Hematopoietic multipotent progenitor cell treated with erythropoietin and hydrocortisone succinate and interleukin-3 and kit ligand, for 8 days (in vitro differentiated cells): Measurements from ENCODE around the gene PLXDC2.

ENCODE experiments used
- DNase-seq: peaks from one replicate; pipeline ENCODE4 v3.0.0-alpha.2; 2015

Gene PLXDC2

DNA sequence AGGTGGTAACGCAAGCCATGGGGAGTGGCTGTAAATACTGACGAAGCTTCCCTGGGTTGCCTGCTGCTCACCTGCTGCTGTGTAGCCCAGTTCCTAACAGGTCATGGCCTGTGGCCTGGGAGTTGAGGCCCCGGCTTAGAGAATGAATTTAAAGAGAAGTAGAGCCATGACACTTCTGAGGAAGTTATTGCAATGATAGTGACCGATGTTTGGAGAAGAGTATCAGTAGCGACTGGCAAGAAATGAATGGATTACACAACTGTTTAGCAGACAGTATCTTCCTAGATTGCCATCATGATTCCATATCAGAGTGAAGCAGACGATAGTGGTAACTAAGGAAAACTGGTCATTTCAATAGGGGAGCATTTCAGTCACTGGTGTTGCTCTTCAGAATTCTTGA, 249.6 kb downstream of the PLXDC2 start:
- DNase-seq, result no peak

DNA sequence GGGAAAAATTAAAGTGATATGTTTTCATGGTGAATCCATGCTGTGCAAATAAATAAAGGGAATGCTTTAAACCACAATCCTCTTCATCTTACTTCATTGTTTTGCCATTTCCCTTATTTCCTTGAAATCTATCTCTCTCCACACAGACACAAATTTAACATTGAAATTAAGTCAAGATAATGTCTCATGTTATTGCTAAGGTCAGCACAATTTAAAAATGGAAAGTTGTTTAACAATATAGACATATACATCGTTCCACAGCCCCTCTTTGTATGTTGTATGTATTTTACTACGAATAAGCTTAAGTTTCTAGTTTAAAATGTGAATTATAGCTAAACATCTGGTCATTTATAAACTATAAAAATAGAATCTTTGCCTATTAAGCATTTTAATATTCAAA, 256.9 kb downstream of the PLXDC2 start:
- no peak for DNase-seq

DNA sequence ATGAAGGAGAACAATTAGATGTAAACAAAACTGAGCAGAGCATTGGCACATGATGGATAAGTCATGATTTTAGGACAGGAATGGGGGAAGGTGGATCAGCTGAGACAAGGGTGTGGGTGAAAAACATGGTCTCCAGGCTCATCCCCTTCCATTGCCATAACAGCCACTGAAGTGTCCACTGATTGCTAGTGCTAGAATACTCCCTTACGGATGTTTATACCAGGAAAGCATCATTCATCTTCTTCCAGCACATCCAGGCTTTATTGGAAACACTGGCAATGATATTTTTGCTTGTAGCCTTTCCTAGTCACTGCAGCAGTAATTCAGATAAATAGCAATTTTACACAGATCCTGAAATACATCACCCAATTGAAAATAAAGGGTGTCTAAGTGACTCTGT, 259.5 kb downstream of the PLXDC2 start:
- no peak for DNase-seq

DNA sequence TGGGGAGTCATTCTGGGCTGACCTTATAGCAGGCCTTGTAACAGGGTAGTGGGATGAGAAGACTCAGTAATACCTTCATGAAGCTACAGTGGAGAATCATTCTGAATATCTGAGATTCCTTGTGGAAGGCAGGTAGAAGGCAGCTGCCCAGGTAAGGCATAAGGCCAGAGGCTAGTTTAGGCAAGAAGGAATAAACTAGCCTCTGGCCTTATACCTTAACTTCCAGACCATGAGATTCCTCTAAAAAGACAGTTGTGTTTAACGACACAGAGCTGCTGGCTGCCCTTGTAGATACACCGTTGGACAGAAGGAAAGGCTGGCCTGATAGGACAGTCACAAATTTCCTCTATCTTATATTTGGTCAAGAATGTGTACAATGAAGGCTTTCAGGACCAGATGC, 268.2 kb downstream of the PLXDC2 start:
- no peak for DNase-seq

DNA sequence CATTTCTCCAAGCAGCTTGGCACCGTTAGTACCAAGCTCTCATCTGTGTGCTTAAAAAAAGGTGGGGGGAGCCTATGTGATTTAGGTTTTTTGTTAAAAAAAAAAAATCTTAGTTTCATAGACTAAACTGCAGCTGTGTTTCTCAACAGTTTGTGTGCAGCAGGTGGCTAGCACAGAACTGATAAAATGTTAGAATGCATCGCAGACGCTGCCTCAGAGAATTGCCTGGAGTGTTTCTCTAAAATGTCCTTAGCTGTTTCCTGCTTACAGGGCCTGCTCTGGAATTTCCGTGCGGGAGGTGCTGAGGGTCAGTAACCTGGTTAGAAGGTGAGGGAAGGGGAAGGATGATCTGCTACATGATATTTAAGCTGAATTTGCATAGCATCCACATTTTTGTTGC, 268.9 kb downstream of the PLXDC2 start:
- DNase-seq, result no peak

DNA sequence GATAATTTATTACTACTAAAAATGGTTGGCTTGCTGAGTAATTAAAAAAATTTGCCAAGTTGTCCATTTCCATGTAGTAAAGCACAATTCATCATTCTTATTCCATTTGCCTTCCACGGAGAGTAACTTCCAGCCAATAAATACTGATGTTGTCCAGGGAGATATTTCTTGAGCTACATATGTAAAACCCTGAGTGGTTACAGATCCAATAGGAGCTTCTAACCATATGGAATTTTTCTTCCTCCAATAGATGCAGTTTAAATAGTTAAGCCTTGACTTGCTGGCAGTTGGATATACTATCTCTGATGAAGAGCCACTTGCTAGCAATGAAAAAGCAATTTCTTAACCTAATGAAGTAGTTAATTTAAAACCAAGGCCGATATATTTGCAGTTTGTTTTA, 271.1 kb downstream of the PLXDC2 start:
- no peak for DNase-seq

DNA sequence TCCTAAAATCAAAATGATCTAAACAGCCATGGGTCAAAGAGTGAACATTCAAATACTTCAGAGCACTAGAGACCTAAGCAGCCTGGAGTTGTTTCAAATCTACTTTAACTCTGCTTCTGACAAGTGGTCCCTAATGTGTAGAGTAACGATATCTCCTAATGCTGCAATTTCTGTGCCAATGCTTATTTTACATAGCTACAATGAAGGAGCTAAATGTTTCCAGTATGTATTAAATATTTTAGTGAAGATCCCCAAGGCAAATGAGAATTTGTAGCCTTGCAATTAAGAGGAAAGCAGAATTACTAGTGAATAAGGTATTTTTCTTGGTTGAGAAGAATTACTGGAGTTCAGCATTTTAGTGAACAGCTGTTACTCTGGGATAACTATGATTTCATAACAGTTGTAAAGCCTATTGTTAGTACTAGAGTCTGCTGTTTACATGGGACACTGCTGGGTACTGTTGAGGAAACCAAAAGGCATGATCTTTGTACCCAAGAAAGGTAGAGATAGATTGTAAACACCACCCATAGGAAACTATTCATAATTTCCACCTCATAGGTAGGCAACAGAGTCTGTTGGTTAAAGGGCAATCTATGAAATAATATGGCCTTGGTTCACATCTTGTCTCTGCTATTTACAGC, 271.9 kb downstream of the PLXDC2 start:
- DNase-seq, result no peak

DNA sequence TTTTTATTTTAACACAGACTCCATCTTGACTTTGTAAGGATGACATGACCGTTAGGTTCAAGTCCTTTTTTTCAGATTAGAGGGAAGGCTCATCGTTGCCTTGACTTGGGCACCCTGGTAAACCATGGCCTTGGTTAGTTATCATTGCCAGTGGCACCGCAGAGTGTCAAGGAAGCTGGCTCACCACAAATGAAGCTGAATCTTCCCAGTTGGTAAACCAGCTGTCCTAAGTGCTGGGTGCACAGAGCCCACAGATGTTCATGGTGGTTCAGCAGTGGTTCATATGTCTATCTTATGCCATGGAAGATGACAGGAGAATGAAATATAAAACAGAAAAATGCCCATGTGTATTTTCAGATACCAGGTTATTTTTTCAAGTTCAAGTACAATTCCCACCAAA, 273.6 kb downstream of the PLXDC2 start:
- no peak for DNase-seq

DNA sequence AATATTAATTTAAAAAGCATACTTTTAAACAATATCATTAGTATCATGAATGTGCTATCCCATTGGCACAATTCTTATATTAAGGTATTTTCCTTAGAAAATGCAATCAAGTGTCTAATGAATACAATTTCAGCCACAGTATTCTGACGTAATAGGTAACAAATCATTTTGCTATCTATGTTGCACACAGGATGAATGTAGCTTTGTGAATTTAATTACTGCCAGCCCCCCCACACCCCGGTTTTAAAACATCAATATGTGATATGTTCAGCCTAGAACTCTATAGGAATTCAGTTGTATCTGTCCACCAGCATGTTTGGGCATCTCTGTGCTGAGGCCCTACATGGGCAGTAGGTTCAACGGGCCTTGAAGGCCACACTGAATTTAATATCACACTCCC, 274.6 kb downstream of the PLXDC2 start:
- no peak for DNase-seq

DNA sequence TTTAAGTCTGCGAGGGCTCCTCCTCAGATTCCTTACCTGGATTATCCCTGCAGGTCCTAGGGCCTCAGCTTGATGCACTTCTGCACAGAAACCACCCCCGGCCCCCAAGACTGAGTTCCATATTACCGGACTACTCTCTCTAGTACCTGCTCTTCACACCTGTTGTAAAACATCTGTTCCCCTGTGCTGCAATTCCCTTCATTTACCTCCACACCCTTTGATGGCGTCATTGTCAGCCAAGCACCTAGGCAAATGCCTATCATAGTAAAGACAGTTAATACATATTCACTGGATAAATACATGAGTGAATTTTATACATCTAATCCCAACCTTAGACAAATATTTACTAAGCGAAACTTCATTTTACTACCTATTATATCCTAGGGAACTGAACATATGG, 275.5 kb downstream of the PLXDC2 start:
- no peak for DNase-seq

DNA sequence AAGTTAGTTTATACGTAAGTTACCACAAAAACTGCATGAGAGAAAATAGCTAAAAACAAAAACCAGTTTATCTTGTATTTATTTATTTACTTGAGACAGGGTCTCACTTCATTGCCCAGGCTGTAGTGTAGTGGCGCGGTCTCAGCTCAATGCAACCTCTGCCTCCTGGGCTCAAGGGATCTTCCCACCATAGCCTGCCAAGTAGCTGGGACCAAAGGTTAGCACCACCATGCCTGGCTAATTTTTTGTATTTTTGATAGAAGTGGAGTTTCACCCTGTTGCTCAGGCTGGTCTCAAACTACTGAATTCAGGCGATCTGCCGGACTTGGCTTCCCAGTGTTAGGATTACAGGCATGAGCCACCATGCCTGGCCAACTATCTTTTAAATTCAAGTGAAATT, 277.4 kb downstream of the PLXDC2 start:
- DNase-seq, result no peak

DNA sequence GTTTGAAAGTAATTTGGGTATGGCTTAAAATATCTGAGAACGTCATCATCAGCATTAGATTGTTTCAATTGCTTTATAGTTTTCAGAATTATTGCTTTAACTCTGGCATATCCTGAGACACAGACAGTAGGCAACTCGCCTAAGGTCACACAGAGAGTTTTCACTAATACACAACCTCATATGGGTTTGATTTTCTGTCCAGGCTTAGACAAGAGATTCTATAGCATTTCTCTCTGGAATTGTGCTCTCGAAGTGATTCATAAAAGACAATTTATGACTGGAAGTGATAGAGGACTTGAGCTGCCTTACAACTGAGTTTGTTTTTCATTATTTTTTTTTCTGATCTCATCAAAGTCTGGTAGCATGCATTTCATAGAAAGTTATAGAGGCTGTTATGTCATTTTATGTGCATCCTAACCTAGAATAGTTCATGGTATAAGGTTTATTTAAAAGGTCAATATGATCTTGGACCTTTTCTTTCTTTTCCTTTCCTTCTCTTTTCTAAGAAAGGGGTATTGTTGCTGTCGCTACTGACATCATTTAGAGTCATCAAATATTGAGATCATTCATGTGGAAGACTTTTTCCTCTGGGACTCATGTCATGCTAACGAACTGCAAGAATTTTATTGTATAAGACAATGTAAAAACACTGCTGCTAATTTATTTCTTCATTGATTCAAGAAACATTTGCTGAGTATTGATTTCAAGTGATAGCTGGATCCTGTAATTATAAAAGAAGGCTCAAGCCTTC, 278.2 kb downstream of the PLXDC2 start:
- no peak for DNase-seq

DNA sequence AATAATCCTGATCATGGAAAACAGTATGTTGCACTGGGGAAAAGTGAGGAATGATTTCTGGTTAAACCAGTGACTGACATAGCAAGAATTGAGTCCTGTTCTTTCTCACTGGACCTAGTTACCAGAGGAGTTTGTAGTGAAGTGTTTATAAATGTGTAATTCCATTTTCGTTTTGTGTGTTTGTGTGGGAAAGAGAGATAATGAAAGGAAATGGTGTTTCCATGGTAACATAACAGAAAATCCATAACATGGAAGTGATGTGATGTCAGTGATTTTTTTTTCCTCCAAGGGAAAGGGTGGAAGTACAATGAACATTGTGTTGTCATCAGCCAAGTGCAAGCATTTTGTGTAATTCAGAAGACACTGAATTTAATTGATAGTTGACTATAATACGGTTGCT, 283.9 kb downstream of the PLXDC2 start:
- DNase-seq, result no peak

DNA sequence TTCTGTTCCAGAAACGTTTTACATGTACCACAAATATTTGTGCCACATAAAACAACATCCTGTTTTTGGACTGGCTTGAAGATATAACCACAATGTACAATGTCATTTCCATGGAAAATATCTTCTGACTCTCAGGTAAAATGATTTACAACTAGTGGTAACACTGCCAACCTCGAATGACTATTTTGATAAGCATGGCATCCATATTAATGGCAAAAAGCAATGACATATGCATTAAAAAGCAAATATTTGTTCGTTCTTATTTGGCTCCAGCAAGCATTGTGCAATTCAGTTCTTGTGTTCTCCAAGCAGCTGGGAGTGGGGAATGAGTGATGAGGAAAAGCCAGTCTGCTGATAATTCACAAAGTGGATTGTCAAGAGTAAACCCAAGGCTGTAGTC, 289.0 kb downstream of the PLXDC2 start:
- DNase-seq, result no peak

DNA sequence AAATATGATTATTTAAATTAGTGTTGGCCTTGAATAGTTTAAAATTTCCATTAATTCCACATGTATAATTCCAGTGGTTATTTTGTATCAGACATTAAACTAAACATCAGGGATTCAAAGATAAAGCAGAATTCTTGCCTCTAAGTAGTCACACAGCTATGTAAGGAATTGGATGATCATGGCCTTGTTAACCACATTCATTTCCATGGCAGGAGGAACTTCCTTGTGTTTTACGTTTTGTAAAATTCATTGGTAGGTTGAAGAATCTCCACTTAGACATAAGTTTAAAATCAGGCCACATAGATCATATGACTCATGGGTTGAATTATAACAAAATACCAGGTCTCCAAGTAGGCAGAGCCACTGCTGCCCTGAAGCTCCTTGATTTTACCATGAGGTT, 289.7 kb downstream of the PLXDC2 start:
- DNase-seq, result no peak

DNA sequence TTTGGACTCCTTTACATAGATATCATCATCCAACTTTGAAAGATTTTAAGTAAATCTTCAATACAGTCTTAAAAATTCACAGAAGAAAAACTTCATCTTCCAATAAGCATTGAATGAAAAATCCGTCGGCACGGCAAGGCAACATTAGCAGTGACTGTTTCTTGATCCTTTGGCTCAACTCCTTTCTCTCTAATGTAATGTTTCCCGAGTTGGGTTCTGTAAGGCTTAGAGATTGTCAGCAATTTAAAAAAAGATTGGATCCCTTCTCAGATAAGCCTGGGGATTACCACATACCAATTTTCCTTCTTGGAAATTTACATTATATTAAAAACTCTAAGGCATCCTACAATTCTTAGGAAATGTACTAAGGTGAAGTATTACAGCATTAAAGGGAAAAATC, 291.8 kb downstream of the PLXDC2 start:
- no peak for DNase-seq

DNA sequence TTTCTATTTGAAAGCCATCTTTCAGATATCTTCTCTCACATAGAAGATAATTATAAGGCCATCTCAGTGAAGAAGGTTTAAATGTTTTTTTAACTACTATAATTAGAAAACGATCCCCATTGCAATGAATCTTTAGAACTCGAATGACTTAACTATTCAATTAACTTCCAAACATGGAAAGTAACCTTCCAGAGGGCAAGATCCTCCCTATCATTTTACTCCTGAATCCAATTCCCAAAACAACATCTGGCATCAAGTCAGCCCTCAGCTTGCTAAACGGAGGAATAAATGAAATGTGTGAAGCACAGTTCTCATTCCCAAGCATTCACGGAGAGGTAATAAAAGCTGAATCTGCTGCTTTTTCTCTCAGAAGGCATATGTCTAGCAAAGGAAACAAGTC, 293.4 kb downstream of the PLXDC2 start:
- DNase-seq, result no peak

DNA sequence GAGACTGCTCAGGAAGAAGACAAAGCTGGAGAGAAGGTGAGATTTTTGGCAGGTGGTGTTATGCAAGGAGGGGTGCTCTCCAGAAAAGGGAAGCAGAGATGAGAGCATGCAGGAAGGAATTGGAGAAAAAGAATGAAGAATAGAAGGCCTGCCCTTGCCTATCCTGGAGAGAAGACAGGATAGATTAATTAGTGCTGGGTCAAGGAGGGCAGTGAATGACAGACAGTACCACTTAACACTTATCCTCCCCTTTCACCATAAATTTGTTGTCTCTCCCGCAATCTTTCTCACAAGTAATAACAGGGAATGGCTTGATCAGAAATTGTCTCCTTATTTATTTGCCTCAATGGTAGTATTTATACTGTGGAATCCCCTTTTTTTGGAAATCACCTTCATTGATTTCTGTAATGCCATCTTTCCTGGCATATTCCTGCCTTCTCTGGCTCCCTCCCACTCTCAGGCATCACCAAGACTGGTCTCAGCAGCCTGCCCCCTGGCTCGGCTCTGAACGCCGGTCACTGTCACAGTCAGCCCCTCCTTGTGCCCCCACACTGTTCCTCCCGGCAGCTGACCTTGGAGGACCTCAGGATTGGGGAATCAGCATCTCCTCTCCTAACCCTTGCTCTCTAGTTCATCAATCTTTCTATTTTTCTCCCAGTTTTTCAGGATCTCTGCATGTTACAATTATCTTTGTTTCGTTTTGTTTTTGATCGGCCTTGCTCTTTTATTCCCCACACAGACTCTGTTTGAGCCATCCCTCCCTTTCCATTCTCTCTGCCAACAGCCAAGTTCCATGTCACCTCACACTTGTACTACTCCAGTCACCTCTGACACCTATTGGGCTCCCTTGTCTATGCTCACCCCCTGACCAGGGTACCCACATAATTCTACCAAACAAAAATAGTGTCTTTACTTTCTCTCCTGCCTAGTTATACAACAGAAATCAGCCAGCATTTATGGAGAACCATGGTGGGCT, 294.2 kb downstream of the PLXDC2 start:
- DNase-seq, result no peak

DNA sequence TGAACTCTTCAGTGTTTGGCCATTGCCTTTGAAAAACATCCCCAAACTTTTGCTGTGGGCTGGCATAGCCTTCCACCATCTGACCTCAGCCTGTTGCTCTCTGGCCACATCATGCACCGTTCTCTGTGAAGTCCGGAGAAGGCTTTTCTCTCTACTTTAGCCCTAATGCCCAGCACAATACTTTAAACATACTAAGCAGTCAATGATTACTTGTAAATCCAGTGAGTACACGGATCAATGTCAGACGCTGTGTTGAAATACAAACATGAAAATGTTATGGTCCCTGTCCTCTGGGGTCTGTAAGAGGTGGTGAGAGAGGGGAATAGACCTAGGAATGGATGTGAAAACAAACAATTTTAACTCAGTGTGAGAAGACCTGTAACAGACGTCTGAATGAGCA, 297.9 kb downstream of the PLXDC2 start:
- no peak for DNase-seq

DNA sequence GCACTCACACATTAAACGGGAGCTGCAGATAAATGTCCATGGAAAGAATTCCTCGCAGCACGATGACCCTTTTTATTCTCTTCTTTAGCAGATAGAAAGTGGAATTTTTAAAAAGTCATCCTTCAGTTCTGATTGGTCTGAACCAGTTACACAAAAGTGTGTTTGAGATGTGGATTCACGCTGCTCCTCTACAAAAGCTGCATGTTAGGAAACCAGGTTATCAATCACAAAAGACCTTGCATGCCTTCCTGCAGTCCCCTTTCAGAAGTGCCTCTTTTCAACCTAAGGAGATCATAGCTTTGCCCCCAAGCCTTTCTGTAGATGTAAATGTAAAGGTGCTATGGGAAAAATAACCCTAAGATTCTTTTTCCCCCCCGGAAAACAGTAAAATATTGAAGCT, 299.7 kb downstream of the PLXDC2 start:
- DNase-seq, result no peak

DNA sequence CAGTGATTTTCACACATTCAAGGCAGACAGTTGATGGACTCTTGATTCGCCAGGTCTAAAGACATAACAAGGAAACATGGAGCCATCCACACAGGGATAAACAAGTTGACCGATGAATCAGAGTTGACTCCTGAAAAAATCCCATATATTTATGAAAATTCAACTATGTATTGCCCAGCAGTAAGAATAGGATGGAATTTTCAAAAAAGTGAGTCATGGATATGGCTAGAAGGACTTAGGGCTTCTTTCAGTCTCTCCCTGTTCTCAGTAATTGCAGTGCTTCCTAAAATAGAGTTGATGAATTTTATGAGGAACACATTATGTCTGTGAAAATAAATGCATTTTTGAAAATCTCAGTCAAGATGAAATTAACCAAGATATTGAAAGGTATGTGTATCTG, 301.2 kb downstream of the PLXDC2 start:
- no peak for DNase-seq

DNA sequence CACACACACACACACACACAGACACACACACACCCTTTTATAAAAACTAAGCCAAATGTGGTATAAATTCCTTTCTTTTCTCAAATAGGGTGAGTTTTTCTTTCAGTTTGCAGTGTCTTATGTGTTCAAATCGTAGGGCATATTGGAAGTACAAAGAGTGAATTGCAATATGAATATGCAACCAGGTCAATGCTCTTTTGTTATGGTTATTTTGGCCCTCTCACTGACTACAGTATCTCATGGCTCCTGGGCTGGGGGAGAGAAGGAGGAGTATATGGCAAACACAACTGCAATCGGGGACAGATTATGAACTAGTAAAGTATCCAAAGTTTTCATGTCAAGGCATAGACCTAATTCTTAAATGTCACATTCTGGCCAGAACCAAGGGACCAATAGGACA, 301.9 kb downstream of the PLXDC2 start:
- DNase-seq, result no peak

DNA sequence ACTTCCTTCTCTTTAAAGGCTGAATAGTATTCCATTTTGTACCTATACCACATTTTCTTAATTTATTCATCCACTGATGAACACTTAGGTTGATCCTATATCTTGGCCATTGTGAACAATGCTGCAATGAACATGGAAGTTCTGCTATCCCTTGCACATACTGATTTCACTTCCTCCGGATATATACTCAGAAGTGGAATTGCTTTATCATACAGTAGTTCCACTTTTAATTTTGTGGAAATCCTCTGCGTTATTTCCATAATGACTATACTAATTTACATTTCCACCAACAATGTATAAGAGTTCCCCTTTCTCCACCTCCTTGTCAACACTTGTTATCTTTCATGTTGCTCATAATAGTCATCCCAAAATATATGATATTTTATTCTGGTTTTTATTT, 312.6 kb downstream of the PLXDC2 start:
- no peak for DNase-seq

DNA sequence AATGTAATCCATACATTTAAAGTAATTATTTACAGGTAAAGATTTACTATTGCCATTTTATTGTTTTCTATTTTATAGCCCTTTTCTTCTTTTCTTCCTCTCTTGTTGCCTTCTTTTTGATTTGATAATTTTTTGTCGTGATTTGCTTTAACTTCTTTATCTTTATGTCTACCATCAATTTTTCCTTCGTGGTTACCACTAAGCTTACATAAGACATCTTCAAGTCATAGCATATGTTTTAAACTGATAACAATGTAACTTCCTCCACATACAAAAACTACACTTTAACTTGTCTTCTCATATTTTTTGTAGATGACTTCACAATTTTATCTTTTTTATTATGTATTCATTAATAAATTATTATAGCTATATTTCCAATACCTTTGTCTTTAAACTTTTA, 316.6 kb downstream of the PLXDC2 start:
- peak; percentile 10 for DNase-seq
